ENCODE measurements around the gene FRY. TPM values are rescaled to one million over a fixed set of nuclear protein-coding genes. Genes with fewer than 3 reads are reported as not detected.
"Not testable (repeated sequence)": the region's sequence is repeated elsewhere in the genome, so short reads cannot be mapped to it uniquely, and the experiment has no call there.

FRY gene
- polyA plus RNA-seq, 5 donors: 40.2 to 50.3 (median 42.2) TPM

- DNase-seq: no peak
These were observed 9.1 kb downstream of the FRY start for GRCh38 chr13:32040689-32041088.

GRCh38 chr13:32041429-32041828, 9.9 kb downstream of the FRY start:
- no peak for DNase-seq

DNA sequence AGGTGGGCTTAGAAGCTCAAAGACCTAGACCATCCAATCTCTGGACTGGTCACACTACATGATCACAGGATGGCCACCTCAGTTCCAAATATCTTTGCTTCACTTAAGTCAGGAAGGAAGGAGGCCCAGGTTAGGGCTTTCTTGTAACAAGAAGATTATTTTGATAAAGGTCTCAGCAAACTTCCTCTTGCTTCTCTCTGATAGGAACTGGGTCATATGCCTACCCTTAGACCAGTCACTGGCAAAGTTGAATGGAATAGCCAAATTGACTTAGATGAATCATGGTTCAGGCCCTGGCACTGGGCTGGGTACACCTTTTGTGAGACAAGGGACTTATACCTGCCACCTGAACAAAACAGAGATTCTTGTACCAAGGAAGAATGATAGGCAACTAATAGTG, 11.0 kb downstream of the FRY start:
- DNase-seq: no peak

- no peak for DNase-seq
These were observed 12.9 kb downstream of the FRY start for GRCh38 chr13:32044446-32044845.

GRCh38 chr13:32045537-32045936, 14.0 kb downstream of the FRY start:
- DNase-seq: no peak

DNA sequence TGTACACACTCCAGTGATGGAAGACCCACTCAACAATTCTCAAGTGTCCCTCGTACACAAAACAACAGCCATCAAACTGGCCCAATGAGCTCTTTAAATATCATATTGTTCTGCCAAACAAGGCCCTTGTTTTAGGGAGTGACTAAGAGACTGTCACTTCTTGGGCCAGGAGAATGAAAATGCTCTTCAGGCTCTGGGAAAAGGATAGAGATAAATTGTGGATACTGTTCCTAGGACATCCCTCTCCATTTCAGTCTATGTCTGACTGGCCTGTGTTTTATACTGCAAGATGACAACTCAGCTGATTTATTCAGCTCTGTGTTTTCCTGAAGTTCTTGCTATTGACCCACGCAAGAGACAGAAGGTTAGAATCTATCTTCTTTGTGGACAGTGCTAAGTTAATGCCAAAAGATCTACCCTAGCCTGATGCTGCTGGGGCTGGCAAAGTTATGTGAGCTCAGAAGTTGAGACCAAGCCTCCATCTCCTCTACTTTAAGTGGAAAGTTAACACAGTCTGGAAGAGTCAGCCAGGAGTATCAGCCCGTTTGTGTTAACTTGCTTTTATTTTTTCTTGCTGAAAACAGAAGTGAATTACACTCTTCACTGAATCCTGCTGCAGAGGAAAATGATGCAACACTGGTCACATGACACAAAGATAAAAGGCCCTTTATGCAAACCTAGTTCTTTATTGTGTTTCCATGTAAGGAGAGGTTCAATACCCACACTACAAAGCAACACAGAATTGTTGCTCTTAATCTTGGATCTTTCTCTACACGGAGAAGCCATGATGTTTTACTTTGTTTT, 14.6 kb downstream of the FRY start:
- peak in 1 of 2 donors; percentile 32 for DNase-seq

- DNase-seq: no peak
These were observed 15.5 kb downstream of the FRY start for GRCh38 chr13:32047088-32047487.

DNA sequence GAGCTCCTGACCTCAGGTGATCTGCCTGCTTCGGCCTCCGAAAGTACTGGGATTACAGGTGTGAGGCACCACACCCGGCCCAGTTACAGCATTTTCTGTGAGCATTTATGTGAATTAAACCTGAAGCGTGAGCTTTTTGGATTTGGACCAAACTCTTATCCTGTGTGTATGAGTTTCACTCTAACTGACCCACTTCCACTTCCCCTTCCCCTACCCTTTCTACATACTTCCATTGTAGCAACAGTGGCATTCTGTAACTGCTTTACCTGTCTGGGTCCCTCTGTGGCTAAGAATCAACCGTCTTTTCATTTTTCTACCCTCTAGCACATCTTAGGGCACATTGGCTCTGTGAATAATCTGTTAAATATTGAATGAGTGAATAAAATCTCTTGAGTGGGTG, 16.2 kb downstream of the FRY start:
- no peak for DNase-seq

DNA sequence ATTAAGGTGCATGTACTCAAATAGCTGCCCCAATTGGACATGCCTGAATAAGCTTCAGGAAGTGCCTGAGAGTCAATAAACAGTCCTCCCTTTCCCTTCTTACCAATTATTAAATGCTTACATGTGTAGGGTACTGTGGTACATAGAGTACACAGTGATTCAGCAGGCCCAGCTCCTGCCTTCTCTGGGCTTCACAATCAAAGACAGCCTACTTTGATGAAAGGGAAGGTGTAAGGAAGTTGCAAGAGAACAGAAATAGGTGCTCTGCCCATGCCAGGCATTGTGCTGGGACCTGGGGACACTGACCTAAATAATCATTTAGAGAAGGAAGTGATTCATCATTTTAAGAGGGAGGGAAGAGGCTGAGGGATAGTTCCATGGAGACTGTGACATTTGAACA, 17.2 kb downstream of the FRY start:
- DNase-seq: no peak

DNA sequence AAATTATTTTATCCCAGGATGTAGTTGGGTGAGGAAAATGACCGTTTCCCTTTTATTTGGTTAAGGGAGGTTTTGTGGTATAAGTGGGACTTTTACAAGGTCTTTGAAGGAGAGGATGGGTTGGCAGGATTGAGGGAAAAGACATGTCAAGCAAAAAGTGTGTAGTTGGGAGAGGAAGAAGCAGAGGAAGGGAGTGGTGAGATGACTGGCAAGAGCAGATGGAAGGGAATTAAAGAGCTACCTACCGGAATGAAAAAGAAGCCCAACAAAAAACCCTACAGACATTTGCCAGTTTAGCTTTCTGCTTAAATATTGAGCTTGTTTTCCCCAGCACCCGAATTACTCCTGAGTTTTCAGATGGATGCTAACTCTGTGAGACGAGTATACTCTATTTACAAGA, 19.6 kb downstream of the FRY start:
- no peak for DNase-seq

DNA sequence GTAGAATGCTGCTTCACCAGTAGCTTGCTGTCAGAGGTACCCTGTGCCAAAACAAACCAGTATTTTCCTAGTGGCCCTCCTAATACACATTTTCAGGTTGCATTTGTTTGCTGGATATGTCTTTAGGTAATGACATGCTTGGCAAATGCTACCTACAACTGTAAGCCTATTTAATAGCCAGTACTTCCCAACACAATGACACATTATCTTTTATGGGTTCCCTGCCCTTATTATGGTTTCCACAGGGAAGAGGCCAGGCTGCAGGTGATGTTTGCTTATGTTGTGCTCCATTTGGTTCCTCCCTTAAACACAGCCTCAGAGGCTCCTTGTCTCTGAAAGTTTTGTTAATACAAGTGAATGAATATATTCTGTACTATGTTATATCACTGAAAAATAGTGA, 24.7 kb downstream of the FRY start:
- DNase-seq: no peak

DNA sequence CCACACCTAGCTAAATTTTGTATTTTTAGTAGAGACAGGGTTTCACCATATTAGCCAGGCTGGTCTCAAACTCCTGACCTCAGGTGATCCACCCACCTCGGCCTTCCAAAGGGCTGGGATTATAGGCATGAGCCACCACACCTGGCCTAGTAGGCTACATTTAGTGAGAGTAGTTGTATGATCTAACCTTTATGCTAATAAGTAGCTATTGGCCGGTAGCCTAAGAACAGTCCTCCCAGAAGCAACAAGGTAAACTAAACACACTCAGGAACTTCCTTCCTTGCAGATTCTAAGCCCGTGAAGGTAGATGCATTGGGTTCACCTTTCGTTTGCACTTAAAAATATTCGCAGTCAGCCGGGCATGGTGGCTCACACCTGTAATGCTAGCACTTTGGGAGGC, 25.8 kb downstream of the FRY start:
- not testable (repeated sequence) for DNase-seq

DNA sequence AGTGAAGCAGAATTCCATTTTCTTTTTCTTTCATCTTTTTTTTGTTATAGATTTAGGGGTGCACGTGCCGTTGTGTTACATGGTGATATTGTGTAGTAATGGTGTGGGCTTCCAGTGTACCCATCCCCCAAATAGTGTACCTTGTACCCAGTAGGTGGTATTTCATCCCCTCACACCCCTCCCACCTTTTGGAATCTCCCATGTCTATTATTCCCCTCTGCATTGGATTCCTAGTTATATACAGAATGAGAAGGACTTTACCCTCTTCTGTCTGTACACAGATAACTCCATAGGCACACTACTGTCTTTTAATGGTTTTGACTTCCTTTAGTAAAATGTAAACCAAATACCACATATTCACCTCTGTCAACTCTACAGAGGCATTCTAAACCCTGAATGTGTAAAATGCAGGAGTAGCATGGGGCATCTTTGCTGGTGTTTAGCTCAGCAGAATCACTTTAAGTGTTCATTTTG, 28.0 kb downstream of the FRY start:
- DNase-seq: no peak

- no peak for DNase-seq
These were observed 28.9 kb downstream of the FRY start for GRCh38 chr13:32060401-32060878.

DNA sequence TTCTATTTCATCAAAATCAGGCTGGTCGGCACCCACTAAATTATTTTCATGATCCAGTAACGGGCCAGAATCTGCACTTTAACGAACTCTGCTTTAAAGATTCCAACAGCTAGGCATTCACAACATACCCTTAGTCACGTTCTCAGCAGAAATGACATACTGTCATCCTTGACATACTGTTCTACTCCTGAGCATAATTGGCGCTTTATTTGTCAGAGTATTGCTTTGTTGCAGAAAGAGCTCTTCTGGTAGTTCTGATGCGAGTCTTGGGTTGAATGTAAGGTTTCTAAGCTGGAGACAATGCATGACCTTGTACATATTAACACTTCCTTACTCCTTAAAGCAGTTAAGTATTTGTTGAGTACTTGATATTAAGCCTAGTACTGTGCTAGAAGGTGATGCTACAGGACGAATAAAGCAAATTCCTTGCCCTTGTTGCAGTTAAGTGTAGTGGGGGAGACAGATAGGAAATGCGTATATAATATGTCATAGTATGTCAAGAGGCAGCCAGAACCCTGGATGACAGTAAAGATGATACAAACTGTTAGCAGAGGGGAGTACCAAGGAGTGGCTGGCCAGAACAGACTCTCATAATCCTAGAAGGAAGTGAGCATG, 32.2 kb downstream of the FRY start:
- DNase-seq: no peak

DNA sequence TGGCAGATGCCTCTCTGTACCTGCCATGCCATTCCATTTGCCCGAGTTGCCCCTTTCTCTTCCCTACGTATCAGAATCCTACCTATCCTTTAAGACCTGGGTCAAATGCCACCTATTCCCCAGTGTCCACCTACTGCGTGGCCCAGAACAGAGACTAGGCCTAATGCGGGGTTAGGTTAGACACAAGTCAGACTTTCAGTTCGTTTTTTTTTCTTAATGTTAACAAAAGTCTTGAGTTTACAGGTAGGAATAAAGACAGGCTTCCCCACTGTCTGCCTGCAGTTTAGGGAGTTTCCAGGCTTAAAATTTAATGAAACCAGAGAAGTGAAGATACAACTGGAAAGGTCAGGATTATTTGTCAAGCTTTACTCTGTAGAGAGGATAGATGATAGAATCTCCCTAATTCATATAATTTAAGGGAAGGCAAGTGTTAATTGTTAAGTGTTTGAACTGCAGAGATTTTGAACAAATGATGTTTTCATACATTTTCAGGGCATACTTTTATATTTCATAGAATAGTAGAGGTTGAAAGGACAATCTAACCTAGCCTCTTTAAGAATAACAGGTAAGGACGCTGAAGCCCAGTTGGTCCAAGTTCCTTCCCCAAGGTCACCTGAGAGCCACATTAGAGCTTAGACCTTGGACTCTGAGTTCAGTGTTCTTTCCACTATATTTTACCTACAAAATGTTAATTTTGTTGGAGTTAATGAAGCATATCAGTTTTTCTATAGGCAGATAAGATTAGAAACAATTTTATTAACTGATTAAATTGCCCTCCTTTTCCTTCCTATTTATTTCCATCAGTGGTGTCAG, 35.8 kb downstream of the FRY start:
- no peak for DNase-seq

DNA sequence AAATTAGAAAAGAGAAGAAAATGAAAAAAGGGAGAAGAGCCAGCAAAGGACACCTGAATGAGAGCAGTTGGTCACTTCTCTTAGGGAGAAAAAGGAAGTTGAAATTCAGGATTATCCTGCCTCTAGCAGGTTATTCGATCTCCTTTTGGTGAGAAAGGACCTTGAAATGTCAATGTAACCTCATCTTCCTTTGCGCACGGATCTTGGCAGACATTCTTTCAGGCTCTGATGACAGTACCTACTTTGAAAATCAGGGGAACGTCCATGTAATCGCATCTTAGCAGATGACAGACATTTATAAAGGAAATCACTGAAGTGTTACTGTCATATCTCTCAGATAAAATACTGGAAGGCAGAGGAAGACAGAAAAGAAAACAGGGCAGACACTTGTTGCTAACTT, 36.7 kb downstream of the FRY start:
- DNase-seq: no peak

- no peak for DNase-seq
These were observed 41.7 kb downstream of the FRY start for GRCh38 chr13:32073180-32073864.

DNA sequence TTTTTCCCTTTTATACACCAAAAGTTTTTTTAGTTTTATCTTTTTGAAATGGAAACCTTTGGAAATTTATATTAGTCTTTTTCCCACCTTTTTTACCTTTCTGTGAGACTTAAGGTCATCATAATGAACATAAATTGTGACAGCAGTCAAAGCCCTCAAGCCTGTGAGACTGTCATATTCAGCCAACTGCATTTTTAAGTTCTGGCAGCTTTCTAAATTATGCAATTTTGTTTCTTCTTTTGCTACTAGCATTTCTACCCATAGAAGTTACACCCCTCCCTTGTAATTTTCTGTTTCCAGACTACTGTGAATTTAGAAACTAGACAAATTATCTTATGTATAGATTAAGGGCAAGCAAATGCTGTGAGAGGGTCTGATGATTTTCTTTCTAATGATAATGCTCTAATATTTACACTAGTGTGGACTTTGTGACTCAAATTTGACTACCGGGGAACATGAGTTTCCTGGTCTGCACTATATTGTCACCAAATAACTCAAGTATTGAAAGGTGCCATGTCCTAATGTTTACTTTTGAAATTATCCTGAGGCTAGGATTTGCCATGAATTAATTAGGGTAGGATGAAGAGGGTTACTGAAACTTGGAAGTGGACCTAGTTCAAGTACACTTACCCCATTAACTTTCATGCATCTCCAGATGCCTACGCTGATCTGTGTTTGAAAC, 43.7 kb downstream of the FRY start:
- no peak for DNase-seq

- DNase-seq: no peak
These were observed 48.0 kb downstream of the FRY start for GRCh38 chr13:32079587-32079986.

DNA sequence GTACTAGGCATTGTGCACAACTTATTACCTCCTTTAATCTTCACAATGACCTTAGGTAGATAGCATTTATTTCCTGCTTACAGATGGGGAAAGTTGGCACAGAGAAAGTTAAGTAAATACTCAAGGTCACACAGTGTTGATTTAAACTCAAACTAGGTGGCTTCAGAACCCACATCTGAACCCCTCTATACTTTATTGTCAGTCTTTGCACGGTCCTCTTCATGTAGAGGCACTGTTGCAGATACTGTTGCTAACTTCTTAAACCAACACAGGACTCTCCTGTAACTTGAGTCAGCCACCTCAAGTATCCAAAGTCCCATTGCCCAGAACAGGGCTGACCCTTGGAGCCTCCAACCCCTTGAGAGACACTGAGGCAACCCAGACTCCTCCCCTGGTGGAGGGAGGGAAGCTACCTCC, 48.8 kb downstream of the FRY start:
- no peak for DNase-seq
